Esophagus mucosa (tissue), 1 donor: Measurements from ENCODE around the gene TRAF1. TPM values are rescaled to one million over a fixed set of nuclear protein-coding genes. Genes with fewer than 3 reads are reported as not detected.

ENCODE experiments used
- ATAC-seq: fragments of 200-7000 bp; cut with Tn5 transposase; one replicate; pipeline ENCODE4 v1.9.1; 2020
- total RNA-seq: library from RNA; stranded (reverse); gene quantifications from one replicate; pipeline ENCODE4 v1.2.4, GENCODE V29; 2023
- donor health status: DM: yes; HTN: yes; CAD: no.

Gene TRAF1
- total RNA-seq, 1 donor from 2014 or later: 1.2 TPM

- no peak for ATAC-seq
Measured at GRCh38 chr9:120904978-120905301, 21.7 kb downstream of the TRAF1 start.

DNA sequence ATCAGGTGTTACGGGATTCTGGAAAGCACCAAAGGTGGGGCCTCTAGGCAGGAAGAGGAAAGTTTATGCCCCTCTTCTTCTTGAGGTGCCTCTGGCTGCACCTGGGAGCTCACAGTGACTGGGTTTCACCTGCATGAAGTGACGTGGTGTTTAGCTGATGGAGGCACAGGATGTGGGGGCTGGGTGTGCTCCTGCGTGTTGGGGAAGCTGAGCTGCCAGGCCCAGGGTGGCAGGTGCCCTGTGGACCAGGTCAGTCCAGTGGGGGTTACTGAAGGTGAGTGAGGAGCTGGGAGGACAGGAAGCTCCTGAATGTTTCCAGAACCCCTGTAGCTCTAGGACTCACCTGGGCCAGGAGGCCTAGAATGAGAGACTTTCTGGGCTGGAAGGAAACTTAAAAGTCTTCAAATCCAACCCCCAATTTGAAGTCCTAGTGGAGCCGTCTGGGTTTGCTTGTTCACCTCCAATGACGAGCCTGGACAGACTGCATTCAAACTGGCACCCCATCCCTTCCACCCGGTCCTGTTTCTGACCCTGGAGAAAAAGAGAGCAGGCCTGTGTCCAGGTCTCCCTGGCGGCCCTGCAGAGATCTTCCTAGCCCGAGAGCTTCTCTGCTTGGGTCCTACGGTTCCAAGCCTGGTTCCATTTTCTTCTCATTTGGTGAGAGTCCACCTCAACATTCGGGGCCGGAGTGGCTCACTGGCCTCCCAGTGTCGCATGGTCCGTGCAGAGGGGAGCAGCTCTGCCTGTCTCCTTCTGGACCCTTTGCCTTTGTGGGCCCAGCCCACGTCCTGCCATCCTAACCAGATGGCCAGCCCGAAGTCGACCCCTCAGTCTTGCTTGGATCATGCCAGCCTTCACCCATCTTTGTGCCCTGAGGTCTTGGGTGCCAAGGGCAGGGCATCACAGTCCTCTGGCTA, 22.3 kb downstream of the TRAF1 start:
- peak; percentile 44 for ATAC-seq

- no peak for ATAC-seq
Measured at GRCh38 chr9:120902569-120903535, 23.7 kb downstream of the TRAF1 start.

DNA sequence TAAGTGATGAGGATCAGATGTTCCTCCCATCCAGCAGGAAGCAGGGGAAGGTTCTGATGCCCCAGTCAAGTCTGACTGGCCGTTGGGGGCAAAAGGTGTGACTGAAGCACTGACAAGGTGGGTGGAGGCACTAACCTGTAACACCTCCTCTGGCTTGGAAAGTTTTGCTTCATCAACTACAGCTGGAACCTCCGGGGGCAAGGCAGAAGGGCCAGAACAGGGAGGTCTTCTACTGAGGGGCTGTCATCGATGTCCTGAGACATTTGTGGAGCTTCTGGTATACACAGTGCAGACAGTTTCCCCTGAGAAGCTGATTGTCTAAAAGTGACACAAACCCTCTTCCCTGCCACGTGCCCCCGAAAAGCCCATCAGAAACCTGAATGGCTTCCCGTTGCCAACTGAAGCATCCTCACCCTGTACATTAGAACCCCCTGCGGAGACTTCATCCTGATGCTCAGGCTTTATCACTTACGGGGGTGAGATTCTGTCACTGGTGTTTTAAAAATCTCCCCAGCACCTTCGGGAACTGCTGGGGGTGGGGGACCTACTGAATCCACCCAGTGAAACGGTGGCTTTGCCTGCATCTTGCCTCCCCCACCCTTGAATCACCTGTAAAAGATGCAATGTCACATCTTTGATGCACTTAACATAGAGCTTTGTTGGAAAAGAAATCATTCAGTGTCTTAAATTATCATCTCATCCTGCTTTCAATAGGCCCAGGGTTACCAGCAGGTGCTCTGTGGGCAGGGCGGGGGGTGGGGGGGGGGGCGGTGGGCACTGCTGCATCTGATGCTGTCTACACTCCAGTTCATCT, 24.6 kb downstream of the TRAF1 start:
- no peak for ATAC-seq

- ATAC-seq: no peak
Measured at GRCh38 chr9:120900824-120901223, 25.8 kb downstream of the TRAF1 start.

GRCh38 chr9:120899490-120900068, 27.0 kb downstream of the TRAF1 start:
- no peak for ATAC-seq

DNA sequence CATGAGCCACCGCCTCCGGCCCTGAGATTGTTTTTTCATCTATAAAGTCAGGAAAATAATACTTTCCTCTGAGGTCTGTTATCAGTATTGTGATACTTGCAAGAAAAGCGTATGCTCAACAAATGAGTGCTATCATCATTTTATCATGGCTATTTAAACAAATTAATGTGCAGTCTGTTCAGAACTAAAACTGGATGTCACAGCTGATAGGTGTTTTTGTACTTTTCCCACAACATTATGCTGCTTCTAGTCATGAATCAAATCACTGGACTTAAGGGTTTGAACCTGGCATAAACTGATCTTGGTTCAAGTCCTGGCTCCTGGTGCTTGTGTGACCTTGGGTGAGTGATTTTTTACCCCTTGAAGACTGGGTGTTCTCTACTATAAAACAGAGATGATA, 28.2 kb downstream of the TRAF1 start:
- ATAC-seq: no peak

DNA sequence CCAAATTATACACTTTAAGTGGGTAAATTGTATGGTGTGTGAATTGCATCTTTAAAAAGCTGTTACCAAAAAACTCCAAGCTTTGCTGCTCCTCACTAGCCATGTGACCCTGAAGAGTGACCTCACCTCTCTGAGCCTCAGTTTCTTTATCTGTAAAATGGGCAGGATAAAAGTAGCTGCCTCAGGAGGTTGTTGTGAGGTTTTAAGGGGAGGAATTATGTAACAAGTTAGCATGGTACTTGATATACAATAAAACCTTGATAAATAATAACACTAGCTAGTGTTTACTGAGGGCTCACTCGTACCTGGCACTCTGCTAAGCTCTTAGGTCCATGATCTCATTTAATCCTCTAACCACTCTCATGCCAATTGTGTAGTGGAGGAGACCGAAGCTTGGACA, 30.6 kb downstream of the TRAF1 start:
- ATAC-seq: no peak

GRCh38 chr9:120894321-120895148, 32.1 kb downstream of the TRAF1 start:
- peak; percentile 47 for ATAC-seq

GRCh38 chr9:120893611-120894307, 32.8 kb downstream of the TRAF1 start:
- ATAC-seq: no peak

DNA sequence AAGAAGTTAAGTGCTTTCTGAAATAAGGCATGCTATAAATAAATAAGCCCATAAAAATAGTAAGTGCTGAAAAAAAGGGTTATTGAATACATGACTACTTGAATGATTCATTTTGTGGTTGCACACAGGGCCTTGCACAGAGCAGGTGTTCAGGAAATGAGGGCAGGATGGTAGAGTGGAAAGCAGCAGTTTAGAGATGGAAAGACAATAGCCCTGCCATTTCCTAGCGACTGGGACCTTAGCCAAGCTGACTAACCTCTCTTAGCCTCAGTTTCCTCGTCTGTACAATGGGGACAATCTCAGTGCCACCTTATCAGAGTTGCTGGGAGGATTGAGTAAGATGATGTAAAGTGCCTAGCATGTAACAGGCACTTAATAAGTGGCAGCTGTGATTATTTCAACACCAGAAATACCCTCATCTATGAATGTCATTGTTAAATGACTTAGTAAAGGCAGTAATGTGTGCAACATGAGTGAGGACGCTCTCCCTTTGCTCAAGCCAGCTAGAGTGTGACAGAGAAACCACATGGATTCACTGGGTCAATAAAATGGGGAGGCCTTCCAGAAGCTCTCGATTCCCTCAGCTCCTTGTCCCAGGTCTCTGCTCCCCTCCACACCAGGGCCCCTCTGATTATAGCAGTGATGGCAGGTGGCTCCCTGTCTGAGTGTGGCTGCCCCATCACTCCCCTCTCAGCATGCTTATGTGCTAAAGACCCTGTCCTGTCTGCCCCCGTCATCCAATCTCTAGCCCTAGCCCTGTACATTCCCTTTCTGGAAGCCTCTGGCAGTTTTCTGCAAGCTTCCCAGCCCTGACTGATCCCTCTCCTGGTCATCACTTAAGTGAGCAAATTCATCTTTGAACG, 33.6 kb downstream of the TRAF1 start:
- peak; percentile 59 for ATAC-seq

GRCh38 chr9:120891884-120892747, 34.5 kb downstream of the TRAF1 start:
- no peak for ATAC-seq

GRCh38 chr9:120891245-120891883, 35.2 kb downstream of the TRAF1 start:
- no peak for ATAC-seq

- no peak for ATAC-seq
Measured at GRCh38 chr9:120890320-120891244, 36.0 kb downstream of the TRAF1 start.

DNA sequence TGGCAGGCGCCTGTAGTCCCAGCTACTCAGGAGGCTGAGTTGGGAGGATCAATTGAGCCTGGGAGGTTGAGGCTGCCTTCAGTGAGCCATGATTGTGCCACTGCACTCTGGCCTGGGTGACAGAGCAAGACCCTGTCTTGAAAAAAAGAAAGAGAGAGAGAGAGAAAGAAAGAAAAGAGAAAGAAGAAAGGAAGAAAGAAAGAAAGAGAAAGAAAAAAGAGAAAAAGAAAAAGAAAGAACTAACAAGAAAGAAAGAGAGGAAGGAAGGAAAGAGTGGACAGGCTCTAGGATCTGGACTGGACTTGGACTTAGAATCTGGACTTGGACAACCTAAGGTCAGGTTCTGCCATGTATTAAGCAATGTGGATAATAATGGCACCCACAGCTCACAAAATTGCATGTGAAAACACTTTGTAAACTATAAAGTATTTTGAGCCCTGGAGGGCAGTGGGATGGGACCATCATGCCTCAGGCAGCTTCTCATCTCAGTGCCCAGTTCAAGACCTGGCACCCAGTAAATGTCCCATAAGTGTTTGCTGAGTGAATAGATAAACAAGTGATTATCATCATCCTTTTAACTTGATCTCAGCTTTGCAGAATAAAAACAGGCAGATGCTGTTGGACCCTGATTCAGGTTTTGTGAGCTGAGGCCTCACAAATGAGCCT, 36.9 kb downstream of the TRAF1 start:
- ATAC-seq: no peak

GRCh38 chr9:120888626-120889025, 38.0 kb downstream of the TRAF1 start:
- ATAC-seq: no peak
